ENCODE data around the gene SIRPG.

DNA sequence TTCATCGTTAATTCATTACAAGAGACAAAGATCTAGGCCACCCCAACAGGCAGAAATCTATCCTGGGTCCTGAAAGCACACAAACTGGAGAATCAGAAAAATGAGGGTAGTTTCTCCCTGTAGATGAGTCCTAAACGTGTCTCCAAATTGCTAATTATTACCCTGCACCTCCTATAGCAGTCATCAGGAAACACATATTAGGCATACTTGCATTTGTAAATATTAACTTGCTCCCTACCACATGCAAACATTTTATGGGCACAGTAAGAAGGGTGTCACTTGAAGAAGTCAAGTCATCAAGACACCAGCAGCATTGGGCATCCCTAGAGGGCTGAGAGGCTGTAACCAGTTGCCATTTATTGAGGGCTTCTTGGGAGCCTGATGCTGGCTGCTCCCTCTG, 19.8 kb downstream of the SIRPG start:
- TF ChIP-seq, protein P1, sequence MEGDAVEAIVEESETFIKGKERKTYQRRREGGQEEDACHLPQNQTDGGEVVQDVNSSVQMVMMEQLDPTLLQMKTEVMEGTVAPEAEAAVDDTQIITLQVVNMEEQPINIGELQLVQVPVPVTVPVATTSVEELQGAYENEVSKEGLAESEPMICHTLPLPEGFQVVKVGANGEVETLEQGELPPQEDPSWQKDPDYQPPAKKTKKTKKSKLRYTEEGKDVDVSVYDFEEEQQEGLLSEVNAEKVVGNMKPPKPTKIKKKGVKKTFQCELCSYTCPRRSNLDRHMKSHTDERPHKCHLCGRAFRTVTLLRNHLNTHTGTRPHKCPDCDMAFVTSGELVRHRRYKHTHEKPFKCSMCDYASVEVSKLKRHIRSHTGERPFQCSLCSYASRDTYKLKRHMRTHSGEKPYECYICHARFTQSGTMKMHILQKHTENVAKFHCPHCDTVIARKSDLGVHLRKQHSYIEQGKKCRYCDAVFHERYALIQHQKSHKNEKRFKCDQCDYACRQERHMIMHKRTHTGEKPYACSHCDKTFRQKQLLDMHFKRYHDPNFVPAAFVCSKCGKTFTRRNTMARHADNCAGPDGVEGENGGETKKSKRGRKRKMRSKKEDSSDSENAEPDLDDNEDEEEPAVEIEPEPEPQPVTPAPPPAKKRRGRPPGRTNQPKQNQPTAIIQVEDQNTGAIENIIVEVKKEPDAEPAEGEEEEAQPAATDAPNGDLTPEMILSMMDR (conservative IDR thresholded peaks at IDR 0.05): no peak
- no peak for TF ChIP-seq EZH2 (IDR thresholded peaks at IDR 0.05; ENCODE audit: low read depth)

Data from PC-9 (cell line).